Liver (tissue), 9 donors: ENCODE data around the gene SBK3. TPM values are rescaled to one million over a fixed set of nuclear protein-coding genes. Genes with fewer than 3 reads are reported as not detected.

Experiments used
- DNase-seq: peaks from one replicate; pipeline ENCODE4 v3.0.0-alpha.2; 2017; ENCODE audit warnings: low spot score
- H3K27ac ChIP-seq, 2 donors: one replicate each; pipeline ENCODE4 v1.7.0; 2013; ENCODE audit warnings: inconsistent platforms in 2 of 2, low read length in 2 of 2, control low read depth in 1 of 2, low read depth in 1 of 2, mild to moderate bottlenecking in 1 of 2
- H3K27me3 ChIP-seq, 4 donors: one replicate each; pipeline versions ENCODE4 v1.6.1 to v1.7.0; 2013; ENCODE audit warnings: low read length in 3 of 4, inconsistent platforms in 1 of 4, mild to moderate bottlenecking in 1 of 4, moderate library complexity in 1 of 4; ENCODE audit not compliant: control insufficient read depth in 4 of 4, insufficient read depth in 4 of 4
- H3K36me3 ChIP-seq, 4 donors: one replicate each; pipeline versions ENCODE4 v1.6.1 to v1.7.0; 2013; ENCODE audit warnings: low read length in 3 of 4, mild to moderate bottlenecking in 3 of 4, low read depth in 1 of 4, moderate library complexity in 1 of 4; ENCODE audit not compliant: control insufficient read depth in 4 of 4, insufficient read depth in 3 of 4
- H3K4me1 ChIP-seq, 4 donors: one replicate each; pipeline versions ENCODE4 v1.6.1 to v1.7.0; 2013; ENCODE audit warnings: low read length in 3 of 4, mild to moderate bottlenecking in 3 of 4, moderate library complexity in 1 of 4; ENCODE audit not compliant: control insufficient read depth in 4 of 4, insufficient read depth in 4 of 4
- H3K4me3 ChIP-seq, 3 donors: one replicate each; pipeline versions ENCODE4 v1.6.1 to v1.7.0; 2013; ENCODE audit warnings: low read length in 3 of 3, control low read depth in 1 of 3, low read depth in 1 of 3, mild to moderate bottlenecking in 1 of 3
- H3K9ac ChIP-seq, 2 donors: one replicate each; pipeline ENCODE4 v1.7.0; 2013; ENCODE audit warnings: low read length in 2 of 2, mild to moderate bottlenecking in 2 of 2, moderate library complexity in 2 of 2, control low read depth in 1 of 2, low read depth in 1 of 2
- H3K9me3 ChIP-seq, 4 donors: one replicate each; pipeline versions ENCODE4 v1.6.1 to v1.7.0; 2013; ENCODE audit warnings: low read length in 3 of 4; ENCODE audit not compliant: control insufficient read depth in 4 of 4
- EGR1 ChIP-seq, 2 donors: IDR thresholded peaks; 2 replicates each; pipeline ENCODE4 v1.6.1; 2016 to 2018; ENCODE audit warnings: antibody characterized with exemption in 2 of 2, low read depth in 2 of 2
- GABPA ChIP-seq, 2 donors: IDR thresholded peaks in 1 of 2; conservative IDR thresholded peaks in 1 of 2; 2 replicates each; pipeline ENCODE4 v1.6.1; 2016; ENCODE audit warnings: antibody characterized with exemption in 2 of 2, mild to moderate bottlenecking in 1 of 2, moderate library complexity in 1 of 2
- HNF4A ChIP-seq, 2 donors: conservative IDR thresholded peaks; 2 replicates each; pipeline ENCODE4 v1.6.1; 2016; ENCODE audit warnings: antibody characterized with exemption in 2 of 2, mild to moderate bottlenecking in 2 of 2
- REST ChIP-seq: IDR thresholded peaks from 2 replicates; pipeline ENCODE4 v1.6.1; 2016; ENCODE audit warnings: antibody characterized with exemption, mild to moderate bottlenecking
- RXRA ChIP-seq, 2 donors: IDR thresholded peaks; 2 replicates each; pipeline ENCODE4 v1.6.1; 2017 to 2018; ENCODE audit warnings: antibody characterized with exemption in 2 of 2, mild to moderate bottlenecking in 1 of 2
- SP1 ChIP-seq: IDR thresholded peaks from 2 replicates; pipeline ENCODE4 v1.6.1; 2018; ENCODE audit warnings: antibody characterized with exemption, mild to moderate bottlenecking
- YY1 ChIP-seq: IDR thresholded peaks from 2 replicates; pipeline ENCODE4 v1.6.1; 2016; ENCODE audit warnings: antibody characterized with exemption, mild to moderate bottlenecking
- ZBTB33 ChIP-seq: IDR thresholded peaks from 2 replicates; pipeline ENCODE4 v1.6.1; 2016; ENCODE audit warnings: antibody characterized with exemption
- WGBS: extraction: QIAGEN DNeasy Blood & Tissue Kit; methylation state at CpG from one replicate; pipeline ENCODE4 v1.1.7; 2013; 5-methylcytosine and 5-hydroxymethylcytosine counted together
- polyA plus RNA-seq, 2 donors: library from polyadenylated mRNA; stranded (reverse) in 1 of 2; unstranded in 1 of 2; fragments of 200-250 nt in 1 of 2; fragments of >200 nt in 1 of 2; fragmentation: Nextera tagmentation in 1 of 2; extraction: Ambion mirVana in 1 of 2; gene quantifications; one replicate each; pipeline versions ENCODE4 v1.2.1 to v1.2.3, GENCODE V29; 2013 to 2015
- total RNA-seq, 2 donors: library from RNA; depleted of rRNA; stranded (reverse); fragments of >200 nt; gene quantifications; one replicate each; pipeline ENCODE4 v1.2.3, GENCODE V29; 2014
- donor health status: healthy.
- donor health status: healthy.
- donor health status: healthy.
- donor health status: healthy.
- donor health status: healthy.

Gene SBK3
- total and polyA plus RNA-seq, 4 donors = 0.03 TPM; not detected in 3

- TF ChIP-seq RXRA (IDR thresholded peaks at IDR 0.05) (no peak), YY1 (peak; percentile 42), SP1 (peak; percentile 7), REST (no peak), GABPA (IDR thresholded peaks at IDR 0.05 in 1 of 2, conservative IDR thresholded peaks at IDR 0.05 in 1 of 2) (peak; percentile 87 to 90), EGR1 (IDR thresholded peaks at IDR 0.05; ENCODE audit: low read depth in 2 of 2) (no peak)
- H3K4me1 ChIP-seq = peaks cover 7 to 31% (median 25%) of the 10 kb centered on the region in 4 donors
- peak; percentile 76 for DNase-seq
- peak within 1 kb of the TSS; percentile 71 to 95 (median 82) for H3K4me3 ChIP-seq
- no peaks in the 10 kb centered on the region for H3K9me3 ChIP-seq
- H3K9ac ChIP-seq = peak within 1 kb of the TSS; percentile 62 to 74
- peaks cover 0 to 7% (median 2%) of the 10 kb centered on the region in 4 donors for H3K36me3 ChIP-seq
- H3K27ac ChIP-seq = peak within 1 kb of the TSS; percentile 68 to 75
- H3K27me3 ChIP-seq = no peaks in the 10 kb centered on the region
- WGBS = under 1% methylated on average over 24 of the region's 24 CpGs
Observed at GRCh38 chr19:55580628-55581144, 35.3 kb upstream of the SBK3 start, which contains the start of gene ZNF579. Gene ZNF579 (minus strand): TSS chr19:55580848. CDS start chr19:55579639, 1,209 bp downstream.

- Histone ChIP-seq H3K4me3 (peak overlapping the region; percentile 71 to 95 (median 82)), H3K27me3 (no peaks in the 10 kb centered on the region), H3K9me3 (no peaks in the 10 kb centered on the region), H3K36me3 (peaks cover 0 to 7% (median 2%) of the 10 kb centered on the region in 4 donors), H3K9ac (peak overlapping the region; percentile 62 to 74), H3K27ac (peak overlapping the region; percentile 68 to 75), H3K4me1 (peaks cover 6 to 27% (median 25%) of the 10 kb centered on the region in 4 donors)
- DNase-seq = no peak
- 15% methylated on average over 20 of the region's 20 CpGs for WGBS
- no peak for TF ChIP-seq ZBTB33
- TF ChIP-seq HNF4A (conservative IDR thresholded peaks at IDR 0.05) = peak in 1 of 2 donors; percentile 10
Observed at GRCh38 chr19:55579766-55580621, 34.7 kb upstream of the SBK3 start.
